Lower leg skin (tissue), 4 donors: ENCODE measurements around the gene ZNF600. TPM values are rescaled to one million over a fixed set of nuclear protein-coding genes. Genes with fewer than 3 reads are reported as not detected.
A peak's percentile ranks its signal among the peaks of the same experiment; 100 is the strongest.
"Not testable (repeated sequence)": the region's sequence is repeated elsewhere in the genome, so short reads cannot be mapped to it uniquely, and the experiment has no call there.

ENCODE experiments used
- DNase-seq, 2 donors: peaks; one replicate each; pipeline ENCODE4 v3.0.0-alpha.2; 2019; ENCODE audit warnings: low spot score in 2 of 2
- H3K4me3 ChIP-seq: fragments of 200-600 bp; sonication (generic); 2 replicates; pipeline ENCODE4 v1.5.1; 2017; ENCODE audit warnings: mild to moderate bottlenecking, low read depth; ENCODE audit not compliant: poor library complexity, severe bottlenecking
- POLR2A ChIP-seq, 2 donors: fragments of 450-650 bp; IDR thresholded peaks; one replicate each; pipeline ENCODE4 v1.6.1; 2016 to 2017; ENCODE audit warnings: antibody characterized with exemption in 2 of 2, mild to moderate bottlenecking in 1 of 2, moderate library complexity in 1 of 2
- WGBS, 2 donors: methylation state at CpG; one replicate each; pipeline ENCODE4 v1.1.5; 2018; 5-methylcytosine and 5-hydroxymethylcytosine counted together
- intact Hi-C: fragments of 100-400 bp; cut with DNase I; formaldehyde crosslinking; loops from one replicate; pipeline ENCODE4 v1.15.0; 2023; ENCODE audit warnings: low total_unique reads
- total RNA-seq, 4 donors: library from RNA; depleted of rRNA; stranded (reverse); fragments of >200 nt; gene quantifications; one replicate each; pipeline ENCODE4 v1.1.0, GENCODE V29; 2016
- TF ChIP-seq, protein P1 (sequence below), 3 donors: fragments of 450-650 bp; IDR thresholded peaks; one replicate each; pipeline ENCODE4 v1.5.1; 2016; ENCODE audit warnings: antibody characterized with exemption in 3 of 3, mild to moderate bottlenecking in 3 of 3, moderate library complexity in 2 of 3

ZNF600 gene
- total RNA-seq, 4 donors from 2014 or later: 5.5 to 12.6 (median 7.9) TPM

DNA sequence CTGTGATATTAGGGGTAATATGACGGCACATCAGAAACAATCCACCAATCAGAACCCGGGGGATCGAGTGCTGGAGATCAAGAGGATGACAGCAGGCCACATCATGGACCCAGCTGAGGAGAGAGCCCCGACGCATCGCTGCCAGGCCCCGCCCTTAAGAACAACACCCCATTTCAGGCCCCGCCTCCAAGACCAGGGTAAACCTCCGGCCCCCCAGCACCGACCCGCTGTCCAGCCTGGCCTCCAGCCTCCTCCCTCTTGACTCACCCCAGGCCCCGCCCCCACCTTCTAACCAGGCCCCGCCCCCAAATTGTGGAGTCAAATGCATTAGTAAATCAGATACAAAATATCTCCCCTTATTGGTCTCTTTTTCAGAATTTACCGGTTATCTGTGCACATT, 47.0 kb downstream of the ZNF600 start:
- DNase-seq: no peak
- no peak overlapping the region for H3K4me3 ChIP-seq
- TF ChIP-seq, protein P1, sequence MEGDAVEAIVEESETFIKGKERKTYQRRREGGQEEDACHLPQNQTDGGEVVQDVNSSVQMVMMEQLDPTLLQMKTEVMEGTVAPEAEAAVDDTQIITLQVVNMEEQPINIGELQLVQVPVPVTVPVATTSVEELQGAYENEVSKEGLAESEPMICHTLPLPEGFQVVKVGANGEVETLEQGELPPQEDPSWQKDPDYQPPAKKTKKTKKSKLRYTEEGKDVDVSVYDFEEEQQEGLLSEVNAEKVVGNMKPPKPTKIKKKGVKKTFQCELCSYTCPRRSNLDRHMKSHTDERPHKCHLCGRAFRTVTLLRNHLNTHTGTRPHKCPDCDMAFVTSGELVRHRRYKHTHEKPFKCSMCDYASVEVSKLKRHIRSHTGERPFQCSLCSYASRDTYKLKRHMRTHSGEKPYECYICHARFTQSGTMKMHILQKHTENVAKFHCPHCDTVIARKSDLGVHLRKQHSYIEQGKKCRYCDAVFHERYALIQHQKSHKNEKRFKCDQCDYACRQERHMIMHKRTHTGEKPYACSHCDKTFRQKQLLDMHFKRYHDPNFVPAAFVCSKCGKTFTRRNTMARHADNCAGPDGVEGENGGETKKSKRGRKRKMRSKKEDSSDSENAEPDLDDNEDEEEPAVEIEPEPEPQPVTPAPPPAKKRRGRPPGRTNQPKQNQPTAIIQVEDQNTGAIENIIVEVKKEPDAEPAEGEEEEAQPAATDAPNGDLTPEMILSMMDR (IDR thresholded peaks at IDR 0.05): no peak
- no peak for TF ChIP-seq POLR2A (IDR thresholded peaks at IDR 0.05)
- intact Hi-C loops: no loop called here
- WGBS, 2 donors: 87 to 92% methylated on average over 14 of the region's 14 CpGs

DNA sequence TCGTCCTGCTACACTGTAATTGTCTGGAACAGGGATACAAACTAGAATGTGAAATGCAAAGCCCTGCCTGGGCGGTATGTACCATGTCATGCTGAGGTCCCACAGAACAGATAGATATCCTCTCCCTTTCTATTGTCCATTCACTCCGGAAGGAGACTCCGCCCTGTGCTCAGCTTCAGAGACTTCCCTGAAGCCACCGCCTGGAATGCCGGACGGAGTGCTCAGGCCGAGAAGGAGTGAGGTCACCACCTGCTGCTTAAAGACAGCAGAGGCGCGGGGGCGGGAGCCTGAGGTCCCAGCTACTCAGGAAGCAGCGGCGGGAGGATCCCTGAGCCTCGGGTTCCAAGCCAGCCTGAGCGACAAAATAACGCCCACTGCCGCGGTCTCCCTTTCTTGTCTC, 50.9 kb downstream of the ZNF600 start:
- 74 to 76% methylated on average over 18 of the region's 18 CpGs for WGBS, 2 donors
- peak; percentile 18 to 87 for DNase-seq
- no peak overlapping the region for H3K4me3 ChIP-seq
- TF ChIP-seq, protein P1 (IDR thresholded peaks at IDR 0.05): no peak
- TF ChIP-seq POLR2A (IDR thresholded peaks at IDR 0.05): no peak
- intact Hi-C loops: no loop called here

DNA sequence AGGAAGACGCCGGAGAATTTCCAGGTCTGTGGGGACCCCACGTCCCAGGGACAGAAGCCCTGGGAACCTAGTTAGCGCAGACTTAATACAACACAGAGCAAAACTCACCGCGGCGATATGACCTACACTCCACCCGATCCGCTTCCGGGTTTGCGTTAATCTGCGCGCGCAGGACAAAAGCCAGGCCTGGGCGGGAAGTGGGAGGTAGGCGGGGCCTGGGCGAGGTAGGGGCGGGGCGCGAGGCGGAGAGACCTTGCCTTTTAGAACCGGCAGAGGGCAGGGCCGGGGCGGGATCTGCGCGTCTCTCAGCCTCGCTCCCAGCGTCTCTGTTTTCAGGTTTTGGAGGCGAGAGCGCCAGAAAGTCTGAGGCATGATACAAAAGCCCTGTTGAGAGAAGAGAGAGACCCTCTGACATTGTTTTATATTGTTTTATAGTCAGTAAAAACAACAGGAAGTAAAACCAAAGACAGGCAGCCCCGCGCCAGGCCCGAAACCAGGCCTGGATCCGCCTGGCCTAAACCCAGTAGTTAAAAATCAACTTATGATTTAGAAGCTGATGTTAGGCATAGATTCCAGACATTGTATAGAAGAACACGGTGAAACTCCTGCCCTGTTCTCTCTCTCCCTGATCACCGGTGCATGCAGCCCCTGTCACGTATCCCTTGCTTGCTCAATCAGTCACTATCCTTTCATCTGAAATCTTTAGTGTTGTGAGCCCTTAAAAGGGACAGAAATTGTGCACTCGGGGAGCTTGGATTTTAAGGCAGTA, 51.5 kb downstream of the ZNF600 start, which contains the start of gene ZNF611:
TSS of gene ZNF611 (minus strand) at position 152 of the 769 bp plus-strand sequence. CDS start 19,150 bp downstream, outside the sequence.
- WGBS, 2 donors: 6 to 7% methylated on average over 38 of the region's 38 CpGs
- peak within 1 kb of the TSS; percentile 57 for H3K4me3 ChIP-seq
- intact Hi-C loops: no loop called here
- TF ChIP-seq, protein P1 (IDR thresholded peaks at IDR 0.05): peak in 1 of 3 donors; percentile 20
- TF ChIP-seq POLR2A (IDR thresholded peaks at IDR 0.05): peak in 1 of 2 donors; percentile 25
- peak; percentile 98 to 100 for DNase-seq

DNA sequence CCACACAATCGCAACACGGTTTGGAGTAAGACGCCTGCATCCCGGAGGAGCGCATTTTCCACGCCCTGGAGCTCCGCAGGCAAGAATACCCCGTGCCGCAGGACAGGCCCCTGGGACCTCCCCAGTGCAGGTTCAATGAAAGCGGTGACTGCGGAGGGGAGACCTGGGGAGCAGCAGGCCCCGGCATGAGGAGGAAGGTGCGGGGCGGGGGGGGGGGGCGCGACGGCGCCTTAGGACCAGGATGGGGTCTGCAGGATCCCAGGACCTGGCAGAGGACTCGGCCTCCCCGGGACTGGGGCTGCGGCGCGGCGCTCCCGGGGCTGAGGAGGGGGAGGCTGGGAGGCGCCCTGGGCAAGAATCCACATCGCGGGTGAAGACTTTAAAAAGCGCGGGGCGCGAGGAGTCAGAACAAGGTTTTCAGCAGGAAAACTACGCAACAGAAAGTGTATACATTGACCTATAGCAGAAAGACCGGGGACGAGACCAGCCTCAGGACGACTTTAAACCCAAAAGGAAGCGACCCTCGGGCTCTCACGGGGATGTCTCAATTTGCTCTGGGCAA, 52.2 kb downstream of the ZNF600 start:
- intact Hi-C loops: no loop called here
- peak overlapping the region; percentile 57 for H3K4me3 ChIP-seq
- WGBS, 2 donors: 0 to 1% methylated on average over 28 to 39 of the region's 39 CpGs
- TF ChIP-seq, protein P1 (IDR thresholded peaks at IDR 0.05): no peak
- no peak for TF ChIP-seq POLR2A (IDR thresholded peaks at IDR 0.05)
- no peak for DNase-seq

DNA sequence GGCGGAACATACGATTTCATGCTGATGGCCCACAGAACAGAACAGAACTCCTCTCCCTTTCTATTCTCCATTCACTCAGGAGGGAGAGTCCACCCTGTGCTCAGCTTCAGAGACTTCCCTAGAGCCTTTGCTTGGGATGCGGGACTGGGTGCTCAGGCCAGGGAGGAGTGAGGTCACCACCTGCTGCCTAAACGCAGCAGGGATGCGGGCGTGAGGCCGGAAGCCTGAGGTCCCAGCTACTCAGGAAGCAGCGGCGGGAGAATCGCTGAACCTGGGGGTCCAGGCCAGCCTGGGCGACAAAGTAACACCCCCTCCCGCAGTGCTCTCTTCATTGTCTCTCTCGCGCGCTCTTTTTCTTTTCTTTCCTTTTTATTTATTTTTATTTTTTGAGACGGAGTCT, 60.5 kb downstream of the ZNF600 start:
- H3K4me3 ChIP-seq, intact Hi-C loops: not testable (repeated sequence)
- peak in 1 of 2 donors; percentile 61 for DNase-seq
- WGBS, 2 donors: 96 to 98% methylated on average over 16 of the region's 16 CpGs

DNA sequence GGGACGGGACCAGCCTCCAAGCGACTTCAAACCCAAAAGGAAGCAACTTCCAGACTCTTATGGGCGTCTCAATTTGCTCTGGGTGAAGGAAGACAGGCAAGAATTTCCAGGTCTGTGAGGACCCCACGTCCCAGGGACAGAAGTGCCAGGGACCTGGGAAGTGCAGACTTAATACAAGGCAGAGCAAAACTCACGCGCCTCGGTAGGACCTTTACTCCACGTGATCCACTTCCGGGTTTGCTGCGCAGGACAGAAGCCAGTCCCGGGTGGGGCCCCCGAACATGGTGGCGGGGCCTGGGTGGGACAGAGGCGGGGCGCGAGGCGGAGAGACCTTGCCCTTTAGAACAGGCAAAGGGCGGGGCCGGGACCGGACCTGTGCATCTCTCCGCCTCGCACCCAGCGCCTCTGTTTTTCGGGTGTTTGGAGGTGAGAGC, 61.0 kb downstream of the ZNF600 start:
- peak in 1 of 2 donors; percentile 78 for DNase-seq
- WGBS, 2 donors: 94% methylated on average over 24 of the region's 24 CpGs
- H3K4me3 ChIP-seq: no peak overlapping the region
- intact Hi-C loops: no loop called here
- no peak for TF ChIP-seq POLR2A (IDR thresholded peaks at IDR 0.05)
- TF ChIP-seq, protein P1 (IDR thresholded peaks at IDR 0.05): no peak
